Gastroesophageal sphincter (tissue), 3 donors: ENCODE data around the gene STK33.

Source experiments
- EP300 ChIP-seq: sonication (generic); formaldehyde crosslinking; IDR thresholded peaks from one replicate; pipeline ENCODE4 v1.6.1; 2017; ENCODE audit warnings: antibody characterized with exemption, mild to moderate bottlenecking
- POLR2A ChIP-seq, 2 donors: fragments of 450-650 bp; IDR thresholded peaks; one replicate each; pipeline ENCODE4 v1.6.1; 2017; ENCODE audit warnings: antibody characterized with exemption in 2 of 2, mild to moderate bottlenecking in 2 of 2, moderate library complexity in 1 of 2
- TF ChIP-seq, protein P1 (sequence below), 4 experiments: fragments of 200-600 bp in 2 of 4; fragments of 450-650 bp in 2 of 4; sonication (generic) in 1 of 4; IDR thresholded peaks; one replicate each; pipeline ENCODE4 v1.5.1; 2017 to 2019; ENCODE audit warnings: antibody characterized with exemption in 4 of 4, mild to moderate bottlenecking in 2 of 4, moderate library complexity in 2 of 4

DNA sequence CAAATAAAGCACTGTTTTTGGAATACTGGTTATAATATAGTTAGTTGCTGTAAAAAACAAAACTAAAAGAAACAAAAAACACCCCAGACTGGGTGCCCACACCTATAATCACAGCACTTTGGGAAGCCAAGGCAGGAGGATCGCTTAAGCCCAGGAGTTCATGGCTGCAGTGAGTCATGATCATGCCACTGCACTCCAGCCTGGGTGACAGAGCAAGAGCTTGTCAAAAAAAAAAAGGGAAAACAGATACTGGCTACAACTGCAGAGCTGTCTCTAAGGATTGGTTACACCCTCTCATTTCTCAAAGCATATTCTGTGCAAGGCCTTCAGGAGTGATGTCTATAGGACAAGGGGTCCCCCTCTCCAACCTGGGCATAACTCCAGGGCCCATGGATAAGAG lies 14.6 kb upstream of the STK33 start:
- TF ChIP-seq, protein P1, sequence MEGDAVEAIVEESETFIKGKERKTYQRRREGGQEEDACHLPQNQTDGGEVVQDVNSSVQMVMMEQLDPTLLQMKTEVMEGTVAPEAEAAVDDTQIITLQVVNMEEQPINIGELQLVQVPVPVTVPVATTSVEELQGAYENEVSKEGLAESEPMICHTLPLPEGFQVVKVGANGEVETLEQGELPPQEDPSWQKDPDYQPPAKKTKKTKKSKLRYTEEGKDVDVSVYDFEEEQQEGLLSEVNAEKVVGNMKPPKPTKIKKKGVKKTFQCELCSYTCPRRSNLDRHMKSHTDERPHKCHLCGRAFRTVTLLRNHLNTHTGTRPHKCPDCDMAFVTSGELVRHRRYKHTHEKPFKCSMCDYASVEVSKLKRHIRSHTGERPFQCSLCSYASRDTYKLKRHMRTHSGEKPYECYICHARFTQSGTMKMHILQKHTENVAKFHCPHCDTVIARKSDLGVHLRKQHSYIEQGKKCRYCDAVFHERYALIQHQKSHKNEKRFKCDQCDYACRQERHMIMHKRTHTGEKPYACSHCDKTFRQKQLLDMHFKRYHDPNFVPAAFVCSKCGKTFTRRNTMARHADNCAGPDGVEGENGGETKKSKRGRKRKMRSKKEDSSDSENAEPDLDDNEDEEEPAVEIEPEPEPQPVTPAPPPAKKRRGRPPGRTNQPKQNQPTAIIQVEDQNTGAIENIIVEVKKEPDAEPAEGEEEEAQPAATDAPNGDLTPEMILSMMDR (IDR thresholded peaks at IDR 0.05), result no peak
- TF ChIP-seq POLR2A (IDR thresholded peaks at IDR 0.05) (no peak), EP300 (no peak)
